ENCODE measurements around the gene SANBR. TPM values are rescaled to one million over a fixed set of nuclear protein-coding genes. Genes with fewer than 3 reads are reported as not detected.
"Not testable (repeated sequence)": the region's sequence is repeated elsewhere in the genome, so short reads cannot be mapped to it uniquely, and the experiment has no call there.

The SANBR gene
- total and polyA plus RNA-seq, 2 donors from 2014 or later: 1.6 to 9.0 TPM

GRCh38 chr2:61036643-61037042 is 29.0 kb upstream of the SANBR start:
- H3K27ac ChIP-seq (ENCODE audit: low read depth in 2 of 2, low read length in 2 of 2); H3K9me3 ChIP-seq (ENCODE audit: control insufficient read depth in 2 of 3, insufficient read depth in 1 of 3, low read length in 3 of 3); H3K4me3 ChIP-seq (ENCODE audit: low read length in 3 of 3); DNase-seq; H3K9ac ChIP-seq (ENCODE audit: low read length in 3 of 3); intact Hi-C loops (cut with DNase I); FAIRE-seq; H3K27me3 ChIP-seq (ENCODE audit: control insufficient read depth, insufficient read depth, low read length); H3K4me1 ChIP-seq (ENCODE audit: control insufficient read depth in 2 of 3, insufficient read depth in 2 of 3, low read depth in 1 of 3, low read length in 3 of 3): not testable (repeated sequence)
- H3K36me3 ChIP-seq (ENCODE audit: control insufficient read depth in 2 of 3, insufficient read depth in 3 of 3, low read length in 3 of 3): peaks cover 15 to 30% (median 15%) of the 10 kb centered on the region in 3 donors

- no peaks in the 10 kb centered on the region for H3K4me1 ChIP-seq (ENCODE audit: control insufficient read depth in 2 of 3, insufficient read depth in 2 of 3, low read depth in 1 of 3, low read length in 3 of 3)
- H3K9me3 ChIP-seq (ENCODE audit: control insufficient read depth in 2 of 3, insufficient read depth in 1 of 3, low read length in 3 of 3): no peaks in the 10 kb centered on the region
- H3K9ac ChIP-seq (ENCODE audit: low read length in 3 of 3): no peak overlapping the region
- H3K36me3 ChIP-seq (ENCODE audit: control insufficient read depth in 2 of 3, insufficient read depth in 3 of 3, low read length in 3 of 3): no peaks in the 10 kb centered on the region
- no peak overlapping the region for H3K4me3 ChIP-seq (ENCODE audit: low read length in 3 of 3)
- intact Hi-C loops (cut with DNase I): no loop called here
- DNase-seq (no peak), FAIRE-seq (no peak)
- no peak for TF ChIP-seq CTCF (IDR thresholded peaks at IDR 0.05; ENCODE audit: borderline replicate concordance, extremely low read depth, insufficient read depth)
- H3K27me3 ChIP-seq (ENCODE audit: control insufficient read depth, insufficient read depth, low read length): no peaks in the 10 kb centered on the region
- H3K27ac ChIP-seq (ENCODE audit: low read depth in 2 of 2, low read length in 2 of 2): no peak overlapping the region
Observed at GRCh38 chr2:61042807-61043206, 22.9 kb upstream of the SANBR start.

- no peaks in the 10 kb centered on the region for H3K27me3 ChIP-seq (ENCODE audit: control insufficient read depth, insufficient read depth, low read length)
- no peak overlapping the region for H3K4me3 ChIP-seq (ENCODE audit: low read length in 3 of 3)
- H3K9me3 ChIP-seq (ENCODE audit: control insufficient read depth in 2 of 3, insufficient read depth in 1 of 3, low read length in 3 of 3): no peaks in the 10 kb centered on the region
- no peak for TF ChIP-seq CTCF (IDR thresholded peaks at IDR 0.05; ENCODE audit: borderline replicate concordance, extremely low read depth, insufficient read depth)
- DNase-seq (no peak), FAIRE-seq (no peak)
- H3K27ac ChIP-seq (ENCODE audit: low read depth in 2 of 2, low read length in 2 of 2): no peak overlapping the region
- intact Hi-C loops (cut with DNase I): no loop called here
- H3K9ac ChIP-seq (ENCODE audit: low read length in 3 of 3): no peak overlapping the region
- H3K4me1 ChIP-seq (ENCODE audit: control insufficient read depth in 2 of 3, insufficient read depth in 2 of 3, low read depth in 1 of 3, low read length in 3 of 3): no peaks in the 10 kb centered on the region
- H3K36me3 ChIP-seq (ENCODE audit: control insufficient read depth in 2 of 3, insufficient read depth in 3 of 3, low read length in 3 of 3): peaks cover 0 to 12% (median 3%) of the 10 kb centered on the region in 3 donors
Observed at GRCh38 chr2:61044636-61045035, 21.0 kb upstream of the SANBR start.

- Histone ChIP-seq H3K4me3 (ENCODE audit: low read length in 3 of 3) (no peak overlapping the region), H3K27me3 (ENCODE audit: control insufficient read depth, insufficient read depth, low read length) (no peaks in the 10 kb centered on the region), H3K36me3 (ENCODE audit: control insufficient read depth in 2 of 3, insufficient read depth in 3 of 3, low read length in 3 of 3) (peaks cover 0 to 12% (median 3%) of the 10 kb centered on the region in 3 donors), H3K9me3 (ENCODE audit: control insufficient read depth in 2 of 3, insufficient read depth in 1 of 3, low read length in 3 of 3) (no peaks in the 10 kb centered on the region), H3K27ac (ENCODE audit: low read depth in 2 of 2, low read length in 2 of 2) (no peak overlapping the region), H3K4me1 (ENCODE audit: control insufficient read depth in 2 of 3, insufficient read depth in 2 of 3, low read depth in 1 of 3, low read length in 3 of 3) (no peaks in the 10 kb centered on the region), H3K9ac (ENCODE audit: low read length in 3 of 3) (no peak overlapping the region)
- no peak for DNase-seq
- intact Hi-C loops (cut with DNase I): no loop called here
- no peak for TF ChIP-seq CTCF (IDR thresholded peaks at IDR 0.05; ENCODE audit: borderline replicate concordance, extremely low read depth, insufficient read depth)
- FAIRE-seq: no peak
Observed at GRCh38 chr2:61045226-61045625, 20.4 kb upstream of the SANBR start.

All from kidney (tissue), 14 donors.